ENCODE data around the gene STX18. TPM values are rescaled to one million over a fixed set of nuclear protein-coding genes. Genes with fewer than 3 reads are reported as not detected.

STX18 gene
- total and polyA plus RNA-seq, 2 donors: 13.2 to 37.9 TPM

DNA sequence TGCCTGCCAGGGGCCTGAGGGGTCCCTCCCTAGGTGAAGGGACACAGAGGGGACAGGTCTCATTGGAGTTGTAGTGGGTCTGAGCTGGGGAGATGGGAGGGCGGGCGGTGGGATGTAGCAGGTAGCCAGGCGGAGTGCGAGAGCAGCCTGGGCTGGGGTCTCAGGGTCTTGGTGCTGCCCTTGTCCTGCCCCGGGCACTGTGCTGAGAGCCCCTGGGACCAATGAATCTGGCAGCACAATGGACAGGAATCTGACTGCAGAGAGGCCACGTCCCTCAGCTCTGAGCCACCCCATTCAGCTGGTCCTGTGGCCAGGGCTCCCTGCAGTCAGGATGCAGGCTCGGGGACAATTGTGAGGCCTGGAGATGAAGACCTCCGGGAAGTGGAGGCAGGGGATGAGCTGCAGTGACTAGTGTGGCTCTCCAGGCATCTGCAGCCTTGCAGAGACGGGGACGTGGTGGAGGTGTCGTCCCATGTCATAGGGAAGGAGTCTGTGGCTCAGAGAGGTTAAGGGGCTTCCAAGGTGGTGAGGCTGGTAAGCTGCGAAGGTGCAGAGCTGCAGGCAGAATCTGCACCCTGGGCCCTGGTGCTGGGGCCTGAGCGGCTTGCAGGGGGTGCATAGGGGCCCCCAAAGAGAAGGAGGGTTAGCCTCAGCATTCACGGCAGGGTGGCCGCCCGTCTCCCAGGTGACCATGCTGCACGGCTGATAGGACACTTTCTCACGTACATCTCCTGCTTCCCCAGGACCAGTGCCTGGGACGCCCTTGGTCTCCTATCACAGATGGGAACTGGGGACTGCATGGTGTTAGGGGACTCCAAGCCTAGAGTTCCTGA, 134.3 kb downstream of the STX18 start:
- 82% methylated on average over 19 of the region's 19 CpGs for WGBS
- H3K4me1 ChIP-seq (ENCODE audit: insufficient read depth): no peaks in the 10 kb centered on the region
- H3K27ac ChIP-seq (ENCODE audit: low read depth): no peak overlapping the region
- H3K4me3 ChIP-seq (ENCODE audit: low read depth, low read length): no peak overlapping the region
- no peaks in the 10 kb centered on the region for H3K36me3 ChIP-seq (ENCODE audit: insufficient read depth)
- no peak for DNase-seq (ENCODE audit: extremely low spot score)

DNA sequence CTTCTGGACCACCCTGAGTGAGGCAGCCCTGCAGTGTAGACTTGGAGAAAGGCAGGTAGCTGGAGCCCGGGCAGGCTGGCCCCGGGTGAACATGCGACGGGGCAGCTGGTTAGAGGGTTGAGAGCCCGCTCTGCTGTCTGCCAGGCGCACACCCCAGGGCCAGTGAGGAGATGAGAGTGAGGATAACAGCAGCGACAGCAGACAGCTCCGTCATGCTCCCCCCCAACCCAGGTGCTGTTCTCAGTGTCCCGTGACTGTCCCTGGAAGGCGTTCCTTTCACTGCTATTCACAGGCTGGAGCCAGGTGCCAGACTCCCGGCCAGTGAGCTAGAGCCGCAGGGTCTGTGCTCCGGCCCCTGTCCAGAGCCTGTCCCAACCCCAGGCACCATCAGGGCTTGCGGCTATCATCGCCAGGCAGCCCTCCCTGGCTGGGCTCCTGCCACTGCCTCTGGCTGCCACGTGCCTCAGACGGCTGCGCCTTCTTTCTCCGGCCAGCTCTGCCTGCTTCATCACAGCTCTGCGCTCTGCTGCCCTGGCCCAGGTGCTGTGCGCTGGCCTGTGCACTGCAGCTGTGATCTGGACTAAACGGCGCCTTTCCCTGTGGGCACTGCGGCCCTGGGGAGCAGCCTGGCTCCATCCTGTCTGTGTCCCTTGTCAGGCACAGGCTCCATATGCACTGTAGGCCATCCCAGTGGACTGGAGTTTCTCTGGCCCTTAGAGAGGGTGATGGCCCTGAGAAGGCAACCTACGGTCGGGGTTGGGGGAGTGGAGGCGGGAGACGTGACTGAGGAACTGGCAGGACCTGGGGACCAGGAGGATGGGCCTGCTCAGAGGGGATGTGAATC, 135.2 kb downstream of the STX18 start:
- Histone ChIP-seq H3K4me3 (ENCODE audit: low read depth, low read length) (no peak overlapping the region), H3K27ac (ENCODE audit: low read depth) (no peak overlapping the region), H3K4me1 (ENCODE audit: insufficient read depth) (no peaks in the 10 kb centered on the region), H3K36me3 (ENCODE audit: insufficient read depth) (no peaks in the 10 kb centered on the region)
- no peak for DNase-seq (ENCODE audit: extremely low spot score)
- WGBS: 76% methylated on average over 28 of the region's 28 CpGs

DNA sequence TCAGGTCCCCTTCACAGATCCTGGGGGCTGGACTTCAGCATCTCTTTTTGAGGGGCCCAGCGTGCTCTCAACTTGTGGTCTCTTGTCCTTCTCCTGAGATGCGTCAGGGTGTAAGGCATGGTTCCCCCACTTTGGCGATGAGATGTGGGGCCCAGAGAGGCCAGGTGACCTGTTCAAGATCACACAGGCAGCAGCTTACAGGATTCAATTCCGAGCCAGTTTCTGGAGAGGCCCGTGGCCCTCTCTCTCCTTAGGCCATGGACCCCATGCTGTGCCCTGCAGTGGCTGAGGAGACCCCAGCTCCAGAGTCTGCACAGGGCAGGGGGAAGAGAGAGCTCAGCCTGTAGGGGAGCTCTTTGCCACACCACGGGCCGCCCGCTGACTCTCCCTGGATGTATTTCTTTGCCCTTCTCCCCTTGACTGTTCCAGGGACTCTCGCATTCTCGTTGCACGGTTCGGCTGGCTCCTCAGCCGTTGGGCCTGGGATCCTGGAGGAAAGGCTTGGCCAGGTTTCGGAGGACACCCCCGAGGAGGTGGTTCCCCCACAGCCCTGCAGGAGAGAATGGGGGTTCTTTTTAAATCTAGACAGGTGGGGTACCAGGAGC, 136.4 kb downstream of the STX18 start:
- H3K4me3 ChIP-seq (ENCODE audit: low read depth, low read length): no peak overlapping the region
- DNase-seq (ENCODE audit: extremely low spot score): no peak
- no peaks in the 10 kb centered on the region for H3K4me1 ChIP-seq (ENCODE audit: insufficient read depth)
- H3K27ac ChIP-seq (ENCODE audit: low read depth): no peak overlapping the region
- 85% methylated on average over 15 of the region's 15 CpGs for WGBS
- H3K36me3 ChIP-seq (ENCODE audit: insufficient read depth): no peaks in the 10 kb centered on the region

DNA sequence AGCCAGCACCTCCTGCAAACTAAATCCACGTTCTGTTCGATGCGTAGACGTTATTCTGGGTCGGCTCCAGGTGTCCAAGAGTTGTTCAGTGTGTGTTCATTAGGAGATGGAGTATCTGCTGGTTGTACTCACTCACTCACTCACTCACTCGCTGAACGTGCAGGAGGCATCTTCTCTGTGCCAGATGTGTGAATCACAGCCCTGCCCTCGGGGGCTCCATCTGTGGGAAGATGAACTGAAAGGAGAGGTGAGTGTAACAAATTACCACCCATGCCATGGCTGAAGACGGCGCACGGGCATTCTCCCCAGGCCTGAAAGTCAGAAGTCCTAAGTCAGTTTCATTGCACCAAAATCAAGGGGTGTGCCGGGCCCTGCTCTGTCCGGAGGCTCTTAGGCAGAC, 138.9 kb downstream of the STX18 start:
- DNase-seq (ENCODE audit: extremely low spot score): no peak
- H3K4me3 ChIP-seq (ENCODE audit: low read depth, low read length): no peak overlapping the region
- 69% methylated on average over 13 of the region's 13 CpGs for WGBS

DNA sequence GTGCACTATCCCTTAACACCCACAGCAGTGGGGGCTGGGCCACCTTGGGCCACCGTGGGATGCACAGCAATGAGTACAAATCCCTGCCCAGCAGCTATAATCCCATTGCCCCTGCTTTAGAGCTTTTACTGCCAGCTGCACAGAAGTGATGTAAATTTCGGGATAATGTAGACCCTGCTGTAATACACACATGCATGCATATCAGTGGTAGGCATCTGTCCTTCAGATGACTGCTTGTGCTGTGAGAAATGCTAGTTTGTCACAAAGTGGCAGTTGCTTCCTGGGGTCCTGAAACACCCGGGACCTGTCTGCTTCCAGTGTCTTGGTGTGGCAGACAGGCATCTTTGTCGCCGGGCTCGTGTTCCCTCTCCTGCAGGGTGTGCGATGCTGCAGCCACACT, 140.8 kb downstream of the STX18 start:
- 74% methylated on average over 7 of the region's 7 CpGs for whole genome bisulfite sequencing
- no peak overlapping the region for H3K4me3 ChIP-seq (ENCODE audit: low read depth, low read length)

More for the DNA sequence above, 138.9 kb downstream of the STX18 start:
- H3K27ac ChIP-seq (ENCODE audit: low read depth): no peak overlapping the region
- H3K36me3 ChIP-seq (ENCODE audit: insufficient read depth): no peaks in the 10 kb centered on the region
- no peaks in the 10 kb centered on the region for H3K4me1 ChIP-seq (ENCODE audit: insufficient read depth)

DNA sequence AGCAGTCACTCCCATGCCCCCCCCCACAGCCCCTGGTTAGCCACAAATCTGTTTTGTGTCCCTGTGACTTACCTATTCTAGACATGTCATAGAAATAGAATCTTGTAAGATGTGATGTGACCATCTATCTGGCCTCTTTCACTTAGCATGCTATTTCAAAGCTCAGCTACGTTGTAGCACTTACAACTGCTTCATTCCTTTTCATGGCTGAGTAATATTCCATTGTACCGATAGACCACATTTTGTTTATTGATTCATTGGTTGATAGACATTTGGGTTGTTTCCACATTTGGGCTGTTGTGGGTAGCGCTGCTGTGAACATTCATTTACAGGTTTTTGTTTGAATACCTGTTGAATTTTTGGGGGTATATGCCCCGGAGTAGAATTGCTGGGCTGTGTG, 143.4 kb downstream of the STX18 start:
- 82% methylated on average over 4 of the region's 4 CpGs for WGBS
- DNase-seq (ENCODE audit: extremely low spot score): no peak

More for the DNA sequence above, 140.8 kb downstream of the STX18 start:
- no peaks in the 10 kb centered on the region for H3K4me1 ChIP-seq (ENCODE audit: insufficient read depth)
- no peaks in the 10 kb centered on the region for H3K36me3 ChIP-seq (ENCODE audit: insufficient read depth)
- H3K27ac ChIP-seq (ENCODE audit: low read depth): no peak overlapping the region
- no peak for DNase-seq (ENCODE audit: extremely low spot score)

DNA sequence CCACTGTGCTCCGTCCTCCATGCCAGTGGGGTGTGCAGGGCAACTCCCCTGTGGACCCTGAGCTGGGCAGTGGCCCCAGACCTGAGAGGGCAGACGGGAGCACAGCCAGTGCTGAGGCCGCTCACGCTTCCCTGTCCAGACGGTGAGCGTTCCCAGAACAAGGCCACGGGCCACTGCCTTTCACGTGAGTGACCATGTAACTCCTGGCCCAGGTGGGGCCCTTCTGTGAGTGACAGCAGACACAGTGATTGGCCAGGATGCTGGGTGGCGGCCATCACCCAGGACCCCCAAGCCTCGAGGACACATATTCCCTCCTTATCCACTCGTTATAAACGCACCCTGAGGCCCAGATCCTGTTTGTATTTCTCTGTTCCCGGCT, 144.4 kb downstream of the STX18 start:
- Histone ChIP-seq H3K4me1 (ENCODE audit: insufficient read depth) (no peaks in the 10 kb centered on the region), H3K36me3 (ENCODE audit: insufficient read depth) (no peaks in the 10 kb centered on the region), H3K27ac (ENCODE audit: low read depth) (no peak overlapping the region), H3K4me3 (ENCODE audit: low read depth, low read length) (no peak overlapping the region)
- no peak for DNase-seq (ENCODE audit: extremely low spot score)
- WGBS: 85% methylated on average over 13 of the region's 13 CpGs

More for the DNA sequence above, 143.4 kb downstream of the STX18 start:
- H3K4me3 ChIP-seq (ENCODE audit: low read depth, low read length): no peak overlapping the region
- H3K4me1 ChIP-seq (ENCODE audit: insufficient read depth): no peaks in the 10 kb centered on the region
- H3K27ac ChIP-seq (ENCODE audit: low read depth): no peak overlapping the region
- H3K36me3 ChIP-seq (ENCODE audit: insufficient read depth): no peaks in the 10 kb centered on the region

DNA sequence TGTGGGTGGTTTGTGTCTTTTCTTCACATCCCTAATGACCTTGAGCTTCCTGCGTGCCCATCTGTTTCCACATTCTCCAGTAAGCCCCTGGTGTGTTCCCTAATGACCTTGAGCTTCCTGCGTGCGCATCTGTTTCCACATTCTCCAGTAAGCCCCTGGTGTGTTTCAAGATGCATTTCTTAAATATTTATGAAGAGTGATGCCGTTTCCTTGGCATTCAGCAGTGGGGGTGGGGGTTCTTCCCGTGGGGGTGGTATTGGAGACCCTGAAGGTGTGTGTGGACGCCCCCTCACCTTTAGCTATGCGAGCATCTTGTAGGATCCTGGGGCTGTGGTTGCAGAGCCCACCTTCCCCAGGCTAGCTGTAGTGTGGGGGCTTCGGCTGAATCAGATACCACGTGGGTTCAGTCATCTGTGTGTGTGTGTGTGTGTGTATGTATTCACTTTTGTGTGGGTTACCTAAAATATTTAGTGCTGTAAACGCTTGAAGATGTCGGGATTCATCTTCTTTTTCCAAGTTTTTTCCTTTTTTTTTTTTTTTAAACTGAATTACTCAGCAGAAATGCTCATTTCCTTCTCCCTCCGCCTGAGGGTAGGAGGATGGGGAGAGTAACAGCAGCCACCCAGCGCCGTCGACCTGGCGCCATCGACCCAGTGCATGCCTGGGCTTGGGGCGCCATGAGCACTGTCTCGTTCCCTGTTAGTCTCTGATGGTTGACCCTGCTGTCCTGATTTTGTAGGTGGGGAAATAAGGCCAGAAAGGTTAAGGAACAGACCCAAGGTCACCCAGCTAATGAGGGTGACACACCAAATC, 145.0 kb downstream of the STX18 start:
- no peak for DNase-seq (ENCODE audit: extremely low spot score)

DNA sequence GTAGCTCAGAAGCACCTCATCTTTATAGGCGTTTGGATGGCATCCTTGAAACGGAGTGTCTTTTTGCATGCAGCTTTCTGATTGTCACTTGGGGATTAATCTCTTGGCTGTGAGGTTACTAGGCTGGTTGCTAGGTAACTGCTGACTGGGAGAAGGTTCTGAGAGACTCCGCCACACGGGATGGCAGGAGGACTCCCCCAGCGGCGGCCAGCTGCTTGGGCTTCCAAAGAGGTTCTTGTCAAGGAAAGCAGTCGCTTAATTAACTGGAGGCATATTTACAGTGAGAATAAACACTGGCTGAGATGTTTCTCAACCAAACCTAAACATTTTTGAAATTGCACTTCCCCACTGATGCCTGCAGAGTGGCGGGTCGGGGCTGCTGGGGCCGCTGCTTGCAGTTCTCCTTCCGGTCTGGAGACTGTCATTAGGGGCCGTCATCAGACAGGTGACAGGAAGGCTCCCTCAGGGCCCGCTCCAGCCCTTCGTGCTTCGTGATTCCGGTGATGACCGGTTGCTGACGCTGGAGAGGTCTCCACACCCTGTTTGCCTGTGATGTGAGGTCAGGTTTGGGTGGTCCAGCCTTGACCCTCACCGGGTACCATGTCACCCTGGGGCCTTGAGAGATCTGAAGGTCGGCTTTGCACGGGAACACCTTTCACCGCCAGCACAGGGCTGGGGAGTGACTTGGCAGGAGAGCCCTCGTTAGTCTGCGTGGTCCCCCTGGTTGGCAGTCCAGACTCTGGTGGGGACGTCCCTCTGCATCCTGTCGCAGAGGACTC, 145.8 kb downstream of the STX18 start:
- H3K4me3 ChIP-seq (ENCODE audit: low read depth, low read length): no peak overlapping the region
- 24% methylated on average over 26 of the region's 26 CpGs for WGBS
- no peak overlapping the region for H3K27ac ChIP-seq (ENCODE audit: low read depth)
- DNase-seq (ENCODE audit: extremely low spot score): no peak
- H3K36me3 ChIP-seq (ENCODE audit: insufficient read depth): no peaks in the 10 kb centered on the region
- H3K4me1 ChIP-seq (ENCODE audit: insufficient read depth): no peaks in the 10 kb centered on the region

More for the DNA sequence above, 145.0 kb downstream of the STX18 start:
- no peak overlapping the region for H3K27ac ChIP-seq (ENCODE audit: low read depth)
- no peaks in the 10 kb centered on the region for H3K4me1 ChIP-seq (ENCODE audit: insufficient read depth)
- 47% methylated on average over 19 of the region's 19 CpGs for WGBS
- H3K4me3 ChIP-seq (ENCODE audit: low read depth, low read length): no peak overlapping the region
- no peaks in the 10 kb centered on the region for H3K36me3 ChIP-seq (ENCODE audit: insufficient read depth)

DNA sequence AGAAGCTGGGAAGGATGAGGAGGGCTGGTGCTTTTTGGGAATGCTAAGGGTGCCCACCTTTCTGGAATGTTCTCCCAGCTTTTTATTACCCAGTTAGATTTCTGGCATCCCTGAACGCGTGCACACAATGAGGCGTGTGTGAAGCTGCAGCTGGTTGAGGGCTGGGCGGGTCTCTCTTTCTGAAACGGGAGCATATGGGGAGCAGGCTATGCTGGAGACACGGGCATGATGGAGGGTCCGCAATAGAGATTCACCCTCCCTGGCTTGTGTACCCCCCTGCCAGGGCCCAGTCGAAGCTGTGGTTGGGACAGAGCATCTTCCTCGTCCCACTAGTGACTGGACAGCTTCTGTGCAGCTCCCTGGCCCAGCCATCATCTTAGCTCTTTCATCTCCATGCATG, 146.5 kb downstream of the STX18 start:
- Histone ChIP-seq H3K4me1 (ENCODE audit: insufficient read depth) (no peaks in the 10 kb centered on the region), H3K36me3 (ENCODE audit: insufficient read depth) (no peaks in the 10 kb centered on the region), H3K4me3 (ENCODE audit: low read depth, low read length) (no peak overlapping the region), H3K27ac (ENCODE audit: low read depth) (no peak overlapping the region)
- 55% methylated on average over 9 of the region's 9 CpGs for WGBS
- no peak for DNase-seq (ENCODE audit: extremely low spot score)

DNA sequence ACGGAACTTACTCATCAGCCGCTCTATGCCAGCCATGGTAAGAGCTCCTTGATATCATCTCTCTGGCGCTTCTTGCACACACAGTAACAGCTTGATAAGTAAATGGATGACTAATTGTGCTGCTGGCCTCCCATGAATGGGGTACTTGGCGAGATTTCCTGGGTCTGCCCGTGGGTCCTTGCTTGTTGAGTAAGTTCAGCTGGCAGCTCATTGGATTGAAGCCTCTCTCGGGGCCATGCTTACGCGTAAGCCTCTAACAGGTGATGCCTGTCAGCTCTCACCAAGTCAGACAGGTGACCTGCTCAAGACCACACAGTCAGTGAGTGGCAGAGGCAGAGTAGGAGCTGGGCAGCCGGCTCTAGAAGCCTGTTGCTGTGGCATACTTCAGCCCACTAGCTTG, 147.2 kb downstream of the STX18 start:
- no peaks in the 10 kb centered on the region for H3K4me1 ChIP-seq (ENCODE audit: insufficient read depth)
- WGBS: 58% methylated on average over 9 of the region's 9 CpGs
- no peak overlapping the region for H3K27ac ChIP-seq (ENCODE audit: low read depth)
- H3K36me3 ChIP-seq (ENCODE audit: insufficient read depth): no peaks in the 10 kb centered on the region
- no peak for DNase-seq (ENCODE audit: extremely low spot score)
- H3K4me3 ChIP-seq (ENCODE audit: low read depth, low read length): no peak overlapping the region

DNA sequence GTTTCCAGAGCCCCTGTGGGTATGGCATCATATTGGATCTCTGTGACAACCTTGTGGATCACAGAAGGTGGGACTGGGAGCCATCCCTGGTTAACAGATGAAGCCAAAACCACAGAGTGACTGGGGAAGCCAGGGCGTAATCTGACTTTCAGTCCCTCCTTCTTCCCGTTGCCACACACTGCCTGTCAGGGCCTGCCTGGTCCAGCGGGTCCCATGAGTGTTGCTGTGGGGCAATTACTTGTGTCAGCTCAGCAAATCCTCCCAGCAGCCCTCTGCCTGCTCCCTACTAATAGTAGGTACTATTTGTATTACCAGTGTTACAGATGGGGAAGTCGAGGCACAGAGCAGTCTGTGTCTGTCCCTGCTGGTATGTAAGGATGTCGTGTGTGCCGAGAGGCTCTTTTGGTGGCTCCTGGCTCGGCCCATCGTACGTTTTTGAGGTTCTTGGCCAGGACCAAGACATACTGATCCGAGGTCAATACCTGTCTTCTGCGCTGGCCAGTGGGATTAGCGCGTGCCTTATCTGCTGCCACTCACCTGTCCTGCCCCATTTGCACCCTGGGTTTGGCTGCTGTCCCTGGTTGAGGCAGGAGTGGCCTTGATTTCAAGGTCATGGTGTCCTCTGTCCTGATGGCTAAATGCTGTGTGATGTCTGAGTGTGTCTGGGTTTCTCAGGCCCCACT, 149.2 kb downstream of the STX18 start:
- WGBS: 91% methylated on average over 13 of the region's 13 CpGs
- no peak overlapping the region for H3K4me3 ChIP-seq (ENCODE audit: low read depth, low read length)
- no peak for DNase-seq (ENCODE audit: extremely low spot score)
- H3K4me1 ChIP-seq (ENCODE audit: insufficient read depth): no peaks in the 10 kb centered on the region
- H3K36me3 ChIP-seq (ENCODE audit: insufficient read depth): no peaks in the 10 kb centered on the region
- no peak overlapping the region for H3K27ac ChIP-seq (ENCODE audit: low read depth)

All from urinary bladder (tissue), 4 donors.